DND-41 (cell line): ENCODE measurements around the gene PRIMA1.

Experiments used
- CTCF ChIP-seq: IDR thresholded peaks from 2 replicates; pipeline ENCODE4 v1.5.1; 2012; ENCODE audit warnings: borderline replicate concordance, low read length, moderate library complexity, mild to moderate bottlenecking; ENCODE audit not compliant: poor library complexity, severe bottlenecking; ENCODE audit errors: extremely low read depth
- EZH2 ChIP-seq: IDR thresholded peaks from 3 replicates; pipeline ENCODE4 v1.6.1; 2012; ENCODE audit warnings: borderline replicate concordance, low read depth, mild to moderate bottlenecking, moderate library complexity, low read length, inconsistent platforms; ENCODE audit not compliant: severe bottlenecking

- TF ChIP-seq CTCF = no peak
- no peak for TF ChIP-seq EZH2
Observed at GRCh38 chr14:93832665-93833064, 44.4 kb upstream of the PRIMA1 start.
